ENCODE measurements around the gene DPPA4.

DNA sequence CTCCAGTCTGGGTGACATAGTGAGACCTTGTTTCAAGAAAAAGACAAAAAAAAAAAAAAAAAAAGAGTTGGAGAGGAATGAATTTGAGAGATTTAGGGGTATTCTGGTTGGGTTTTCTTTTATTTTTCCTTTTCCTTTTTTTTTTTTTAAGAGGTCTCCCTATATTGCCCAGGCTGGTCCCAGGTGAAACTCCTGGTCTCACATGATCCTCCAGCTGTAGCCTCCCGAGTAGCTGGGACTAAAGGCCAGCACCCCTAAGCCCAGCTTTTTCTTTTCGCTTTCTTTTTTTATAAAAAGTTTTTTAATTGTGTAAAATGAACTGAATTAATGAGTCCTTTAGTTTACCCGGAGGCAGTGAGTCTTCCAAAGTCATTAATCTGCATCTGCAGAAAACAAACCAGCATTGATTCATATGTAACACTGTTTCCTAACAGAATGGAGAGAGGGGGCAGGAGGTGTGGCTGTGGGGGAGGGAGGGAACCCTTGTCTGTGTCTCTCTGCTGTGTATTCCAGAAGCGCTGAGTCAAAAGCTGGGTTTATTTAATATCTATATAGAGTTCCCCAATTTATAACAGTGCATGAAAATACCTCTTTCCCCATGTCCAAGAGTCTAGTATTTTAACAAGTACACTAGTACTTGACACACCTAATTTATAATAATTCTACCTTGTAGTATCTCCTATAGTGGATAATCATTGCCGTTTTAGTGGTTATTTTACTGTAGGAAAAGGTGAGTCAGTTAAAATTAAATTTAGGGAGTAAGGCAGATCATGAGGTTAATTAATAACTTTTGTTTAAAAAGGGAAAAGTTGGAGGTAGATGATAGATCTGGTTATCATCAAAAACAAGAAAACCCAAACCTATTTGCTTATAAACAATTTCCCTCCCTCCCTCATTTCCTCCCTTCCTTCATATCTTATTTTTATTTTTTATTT is 2.6 kb upstream of the DPPA4 start:
- no peak for TF ChIP-seq POLR2A (IDR thresholded peaks at IDR 0.05)
- TF ChIP-seq, protein P1, sequence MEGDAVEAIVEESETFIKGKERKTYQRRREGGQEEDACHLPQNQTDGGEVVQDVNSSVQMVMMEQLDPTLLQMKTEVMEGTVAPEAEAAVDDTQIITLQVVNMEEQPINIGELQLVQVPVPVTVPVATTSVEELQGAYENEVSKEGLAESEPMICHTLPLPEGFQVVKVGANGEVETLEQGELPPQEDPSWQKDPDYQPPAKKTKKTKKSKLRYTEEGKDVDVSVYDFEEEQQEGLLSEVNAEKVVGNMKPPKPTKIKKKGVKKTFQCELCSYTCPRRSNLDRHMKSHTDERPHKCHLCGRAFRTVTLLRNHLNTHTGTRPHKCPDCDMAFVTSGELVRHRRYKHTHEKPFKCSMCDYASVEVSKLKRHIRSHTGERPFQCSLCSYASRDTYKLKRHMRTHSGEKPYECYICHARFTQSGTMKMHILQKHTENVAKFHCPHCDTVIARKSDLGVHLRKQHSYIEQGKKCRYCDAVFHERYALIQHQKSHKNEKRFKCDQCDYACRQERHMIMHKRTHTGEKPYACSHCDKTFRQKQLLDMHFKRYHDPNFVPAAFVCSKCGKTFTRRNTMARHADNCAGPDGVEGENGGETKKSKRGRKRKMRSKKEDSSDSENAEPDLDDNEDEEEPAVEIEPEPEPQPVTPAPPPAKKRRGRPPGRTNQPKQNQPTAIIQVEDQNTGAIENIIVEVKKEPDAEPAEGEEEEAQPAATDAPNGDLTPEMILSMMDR (IDR thresholded peaks at IDR 0.05) = no peak

Measured in right lobe of liver (tissue), 4 donors.